ENCODE results near the gene BIRC5. TPM values are rescaled to one million over a fixed set of nuclear protein-coding genes. Genes with fewer than 3 reads are reported as not detected.

Gene BIRC5
- total RNA-seq, 6 experiments from 2014 or later = 0.57 to 2.0 (median 1.4) TPM

- no peaks in the 10 kb centered on the region for H3K27me3 ChIP-seq
- H3K9me3 ChIP-seq = no peaks in the 10 kb centered on the region
- H3K4me1 ChIP-seq = no peaks in the 10 kb centered on the region
- no peaks in the 10 kb centered on the region for H3K36me3 ChIP-seq
- DNase-seq = no peak
- H3K4me3 ChIP-seq = no peak overlapping the region
- no peak for ATAC-seq
- TF ChIP-seq CTCF (IDR thresholded peaks at IDR 0.05) (no peak), POLR2A (IDR thresholded peaks at IDR 0.05) (no peak)
- intact Hi-C loops (cut with DNase I) = no loop called here
- WGBS (ENCODE audit: insufficient coverage, low coverage, low lambda C conversion rate, missing lambda C conversion rate) = 96% methylated on average over 9 of the region's 16 CpGs
- no peak overlapping the region for H3K27ac ChIP-seq
Observed at GRCh38 chr17:78225088-78225865, 11.2 kb downstream of the BIRC5 start.

- 73% methylated on average over 8 of the region's 12 CpGs for WGBS (ENCODE audit: insufficient coverage, low coverage, low lambda C conversion rate, missing lambda C conversion rate)
- intact Hi-C loops (cut with DNase I) = no loop called here
- peaks cover 0 to 9% of the 10 kb centered on the region in 2 donors for H3K27me3 ChIP-seq
- no peak for TF ChIP-seq POLR2A (IDR thresholded peaks at IDR 0.05)
- no peak for TF ChIP-seq CTCF (IDR thresholded peaks at IDR 0.05)
- H3K36me3 ChIP-seq = no peaks in the 10 kb centered on the region
- H3K4me1 ChIP-seq = no peaks in the 10 kb centered on the region
- ATAC-seq (no peak), DNase-seq (no peak)
- no peak overlapping the region for H3K4me3 ChIP-seq
- H3K27ac ChIP-seq = no peak overlapping the region
- H3K9me3 ChIP-seq = no peaks in the 10 kb centered on the region
Observed at GRCh38 chr17:78226055-78226758, 12.2 kb downstream of the BIRC5 start.

GRCh38 chr17:78226759-78227454 lies 12.9 kb downstream of the BIRC5 start:
- intact Hi-C loops (cut with DNase I) = no loop called here
- Histone ChIP-seq H3K27me3 (peaks cover 0 to 11% of the 10 kb centered on the region in 2 donors), H3K36me3 (no peaks in the 10 kb centered on the region), H3K4me1 (no peaks in the 10 kb centered on the region), H3K27ac (no peak overlapping the region), H3K9me3 (no peaks in the 10 kb centered on the region), H3K4me3 (no peak overlapping the region)
- no peak for DNase-seq
- 47% methylated on average over 9 of the region's 20 CpGs for WGBS (ENCODE audit: insufficient coverage, low coverage, low lambda C conversion rate, missing lambda C conversion rate)
- ATAC-seq = peak in 2 of 4 donors; percentile 21 to 29
- TF ChIP-seq POLR2A (IDR thresholded peaks at IDR 0.05) (no peak), CTCF (IDR thresholded peaks at IDR 0.05) (no peak)

GRCh38 chr17:78227455-78227916 lies 13.4 kb downstream of the BIRC5 start:
- H3K9me3 ChIP-seq = no peaks in the 10 kb centered on the region
- peaks cover 0 to 11% of the 10 kb centered on the region in 2 donors for H3K27me3 ChIP-seq
- H3K4me1 ChIP-seq = no peaks in the 10 kb centered on the region
- no peak overlapping the region for H3K4me3 ChIP-seq
- no peak overlapping the region for H3K27ac ChIP-seq
- TF ChIP-seq POLR2A (IDR thresholded peaks at IDR 0.05) (no peak), CTCF (IDR thresholded peaks at IDR 0.05) (no peak)
- DNase-seq (no peak), ATAC-seq (no peak)
- intact Hi-C loops (cut with DNase I) = no loop called here
- H3K36me3 ChIP-seq = no peaks in the 10 kb centered on the region
- 61% methylated on average over 8 of the region's 10 CpGs for WGBS (ENCODE audit: insufficient coverage, low coverage, low lambda C conversion rate, missing lambda C conversion rate)
